Breast epithelium (tissue), 3 donors: ENCODE results near the gene MRPS15.

Experiments used
- CTCF ChIP-seq, 3 donors: fragments of 450-650 bp; IDR thresholded peaks; one replicate each; pipeline ENCODE4 v1.5.1; 2016 to 2017; ENCODE audit warnings: antibody characterized with exemption in 3 of 3, mild to moderate bottlenecking in 3 of 3, moderate library complexity in 3 of 3
- POLR2A ChIP-seq: fragments of 450-650 bp; IDR thresholded peaks from one replicate; pipeline ENCODE4 v1.6.1; 2016; ENCODE audit warnings: antibody characterized with exemption, mild to moderate bottlenecking, moderate library complexity
- POLR2AphosphoS5 ChIP-seq, 3 donors: sonication (generic); formaldehyde crosslinking; IDR thresholded peaks; one replicate each; pipeline ENCODE4 v1.6.1; 2017; ENCODE audit warnings: antibody characterized with exemption in 3 of 3

GRCh38 chr1:36415661-36416326, 48.4 kb downstream of the MRPS15 start:
- TF ChIP-seq CTCF (IDR thresholded peaks at IDR 0.05) (no peak), POLR2A (no peak), POLR2AphosphoS5 (IDR thresholded peaks at IDR 0.05) (no peak)
